SHP77 treated with DMSO at 0.1 percent for 48 hours (cell line): ENCODE results near the gene LMNB1.
"Not testable (repeated sequence)": the region's sequence is repeated elsewhere in the genome, so short reads cannot be mapped to it uniquely, and the experiment has no call there.

Source experiments
- DNase-seq: peaks from one replicate; lab custom pipeline; 2025; lab: John Stamatoyannopoulos, UW

LMNB1 gene

GRCh38 chr5:126826619-126827215 lies 49.8 kb downstream of the LMNB1 start:
- DNase-seq, result no peak

DNA sequence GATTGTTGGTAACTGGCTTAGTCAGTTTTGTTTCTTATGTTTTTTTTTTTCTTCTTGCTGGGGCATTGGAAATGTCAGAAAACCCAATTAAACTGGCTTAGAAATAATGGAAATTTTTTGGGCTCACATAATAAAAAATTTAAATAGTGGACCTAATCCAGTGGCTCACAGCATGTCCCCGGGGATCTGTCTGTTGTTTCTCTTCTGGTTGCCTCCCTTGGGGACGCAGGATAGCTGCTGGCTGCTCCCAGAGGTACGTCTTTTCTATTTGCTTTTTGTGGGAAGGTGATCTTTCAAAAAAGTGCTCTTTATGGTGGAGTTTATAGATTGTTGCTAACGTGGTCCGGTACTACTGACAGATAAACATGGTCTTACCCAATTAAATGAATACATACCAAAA lies 52.2 kb downstream of the LMNB1 start:
- DNase-seq, result no peak

- DNase-seq, result no peak
These were observed 53.1 kb downstream of the LMNB1 start for GRCh38 chr5:126830061-126830460.

DNA sequence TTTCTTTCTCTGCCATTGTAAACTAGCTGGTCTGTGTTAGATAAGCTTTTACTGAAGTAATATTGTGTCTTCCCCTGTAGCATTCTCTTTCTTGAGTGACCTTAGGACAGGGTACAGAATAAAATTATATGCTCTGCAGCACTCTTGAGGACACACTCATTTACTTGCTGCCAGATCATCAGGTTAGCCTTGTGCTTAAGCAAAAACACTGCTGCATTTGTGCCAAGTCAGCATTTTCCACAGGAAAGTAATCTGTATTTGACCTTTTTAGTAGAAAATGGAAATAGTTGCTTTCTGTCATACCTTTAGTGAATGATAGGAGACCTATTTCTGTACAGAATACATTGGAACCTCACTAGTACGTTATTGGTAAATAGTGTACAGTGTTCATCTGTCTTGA lies 54.2 kb downstream of the LMNB1 start:
- DNase-seq, result no peak

DNA sequence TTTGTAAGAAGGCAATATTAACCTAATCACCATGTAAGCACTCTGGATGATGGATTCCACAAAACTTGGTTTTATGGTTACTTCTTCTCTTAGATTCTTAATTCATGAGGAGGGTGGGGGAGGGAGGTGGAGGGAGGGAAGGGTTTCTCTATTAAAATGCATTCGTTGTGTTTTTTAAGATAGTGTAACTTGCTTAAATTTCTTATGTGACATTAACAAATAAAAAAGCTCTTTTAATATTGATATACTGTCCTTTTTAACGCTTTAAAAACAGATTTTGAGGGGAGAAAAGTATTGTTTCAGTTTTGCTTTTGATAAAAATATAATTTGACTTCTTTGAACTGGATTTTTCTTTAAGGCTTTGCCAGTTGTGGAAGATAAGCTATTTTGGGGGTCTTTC lies 59.8 kb downstream of the LMNB1 start:
- no peak for DNase-seq

GRCh38 chr5:126837242-126837641 lies 60.3 kb downstream of the LMNB1 start:
- DNase-seq, result no peak

- no peak for DNase-seq
These were observed 61.1 kb downstream of the LMNB1 start for GRCh38 chr5:126837906-126838539.

DNA sequence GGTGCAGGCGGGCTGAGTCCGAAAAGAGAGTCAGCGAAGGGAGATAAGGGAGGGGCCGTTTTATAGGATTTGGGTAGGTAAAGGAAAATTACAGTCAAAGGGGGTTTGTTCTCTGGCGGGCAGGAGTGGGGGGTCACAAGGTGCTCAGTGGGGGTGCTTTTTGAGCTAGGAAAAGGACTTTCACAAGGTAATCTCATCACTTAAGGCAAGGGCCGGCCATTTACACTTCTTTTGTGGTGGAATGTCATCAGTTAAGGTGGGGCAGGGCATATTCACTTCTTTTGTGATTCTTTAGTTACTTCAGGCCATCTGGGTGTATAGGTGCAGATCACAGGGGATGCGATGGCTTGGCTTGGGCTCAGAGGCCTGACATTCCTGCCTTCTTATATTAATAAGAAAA lies 62.5 kb downstream of the LMNB1 start:
- not testable (repeated sequence) for DNase-seq

DNA sequence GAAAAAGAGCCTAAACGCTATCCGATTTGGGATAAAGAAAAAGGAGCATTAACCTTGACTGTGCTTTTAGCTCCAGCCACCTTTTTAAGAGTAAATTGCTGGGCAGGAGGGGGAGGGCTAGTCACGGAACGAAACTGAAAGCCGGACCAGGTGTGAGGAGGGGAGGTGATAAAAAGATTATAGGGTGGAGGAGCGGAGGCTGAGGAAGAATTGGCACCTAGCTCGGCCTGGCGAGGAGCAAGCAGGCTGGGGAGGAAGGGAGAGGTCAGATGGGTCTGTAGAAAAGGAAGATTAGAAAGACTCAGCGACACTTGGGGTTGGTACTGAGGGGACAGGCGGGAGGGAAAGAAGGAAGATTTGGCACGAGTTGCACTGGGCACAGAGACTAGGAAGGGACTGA lies 66.4 kb downstream of the LMNB1 start:
- not testable (repeated sequence) for DNase-seq

DNA sequence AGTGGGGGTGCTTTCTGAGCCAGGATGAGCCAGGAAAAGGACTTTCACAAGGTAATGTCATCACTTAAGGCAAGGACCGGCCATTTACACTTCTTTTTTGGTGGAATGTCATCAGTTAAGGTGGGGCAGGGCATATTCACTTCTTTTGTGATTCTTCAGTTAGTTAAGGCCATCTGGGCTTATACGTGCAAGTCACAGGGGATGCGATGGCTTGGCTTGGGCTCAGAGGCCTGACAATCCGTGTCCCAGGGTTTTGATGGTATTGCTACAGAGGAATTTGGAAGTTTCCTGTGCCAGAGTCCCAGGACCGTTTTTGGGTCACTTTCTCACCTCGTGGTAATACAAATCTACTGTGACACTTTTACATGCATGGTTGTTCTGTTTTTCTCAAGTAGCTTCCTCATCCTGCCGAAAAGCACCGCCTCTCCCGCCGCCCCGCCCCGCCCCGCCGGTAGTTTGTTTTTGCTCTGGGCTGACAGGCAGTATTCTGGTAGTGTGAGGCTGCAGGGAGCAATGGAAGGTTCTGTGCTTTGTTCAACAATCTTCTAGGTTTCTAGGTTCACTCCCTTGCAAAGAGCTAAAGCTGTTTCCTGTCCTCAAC lies 68.6 kb downstream of the LMNB1 start:
- DNase-seq, result not testable (repeated sequence)

DNA sequence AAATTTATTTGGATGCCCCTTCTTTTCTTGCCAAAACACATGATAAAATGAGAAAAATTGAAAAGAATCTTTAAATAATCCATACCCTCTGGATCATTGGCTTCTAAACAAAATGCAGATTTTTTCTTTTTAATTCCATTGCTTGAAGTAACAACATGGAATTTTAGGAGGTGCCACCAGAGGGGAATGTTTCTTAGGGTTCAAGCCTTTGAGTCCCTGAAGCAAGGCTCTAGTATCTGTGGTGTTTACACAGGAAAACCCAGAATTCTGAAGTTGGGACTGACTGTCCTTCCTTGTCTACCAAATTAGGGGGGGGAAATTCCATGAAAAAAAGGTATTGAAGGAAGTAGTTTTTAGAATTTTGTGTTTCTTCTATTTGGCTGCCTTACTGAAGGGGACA lies 69.4 kb downstream of the LMNB1 start:
- DNase-seq, result no peak

DNA sequence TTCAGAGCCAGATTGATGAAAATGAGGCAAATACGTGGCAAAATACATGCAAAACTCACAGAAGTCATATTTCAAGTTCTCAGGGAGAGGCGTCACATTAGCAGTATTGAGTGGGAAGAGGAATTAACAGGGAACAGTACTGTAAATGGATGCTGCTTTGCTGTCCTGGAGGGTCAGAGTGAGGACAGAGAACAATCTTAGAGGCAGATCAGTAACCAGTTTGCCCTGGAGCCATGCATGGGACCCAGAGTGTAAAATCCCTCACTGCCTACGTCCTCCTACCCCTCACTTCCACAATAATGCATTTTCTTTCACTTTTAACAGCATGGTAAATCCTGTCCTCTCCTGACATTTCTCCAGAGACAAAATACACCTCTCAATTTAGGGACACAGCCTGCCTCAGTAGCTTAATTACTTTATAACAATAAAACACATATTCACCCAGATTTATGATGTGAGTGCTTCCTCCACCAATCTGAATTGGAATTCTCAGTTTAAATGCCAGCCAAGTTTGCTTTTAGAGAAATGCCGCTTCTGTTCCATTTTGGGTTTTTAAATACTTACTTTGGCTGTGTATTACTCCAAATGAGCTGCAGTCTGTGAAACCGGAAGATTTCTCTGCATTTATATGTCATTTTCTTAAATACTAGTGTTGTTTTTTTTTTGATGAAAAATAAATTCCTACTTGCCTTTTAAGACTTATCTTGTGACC lies 70.0 kb downstream of the LMNB1 start:
- no peak for DNase-seq

DNA sequence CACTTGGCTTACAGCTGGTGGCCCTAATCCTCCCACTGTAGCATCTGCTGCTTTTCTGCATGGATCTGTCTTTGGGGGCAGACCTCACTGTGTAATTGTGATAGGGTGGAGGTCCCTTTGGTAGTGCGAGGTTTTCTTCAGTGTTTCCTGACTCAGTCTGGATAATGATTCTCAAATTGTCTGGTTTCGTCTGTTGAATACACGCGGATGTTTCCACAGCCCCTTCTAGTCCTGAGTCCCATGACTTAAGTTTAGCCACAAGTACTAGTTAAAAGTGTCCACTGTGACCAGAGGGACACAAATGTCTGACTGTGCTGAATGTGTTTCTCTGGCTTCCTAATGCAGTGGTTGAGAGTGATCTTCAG lies 70.5 kb downstream of the LMNB1 start:
- DNase-seq, result no peak

GRCh38 chr5:126847826-126848251 lies 70.9 kb downstream of the LMNB1 start:
- no peak for DNase-seq

GRCh38 chr5:126848253-126848652 lies 71.3 kb downstream of the LMNB1 start:
- DNase-seq, result no peak

DNA sequence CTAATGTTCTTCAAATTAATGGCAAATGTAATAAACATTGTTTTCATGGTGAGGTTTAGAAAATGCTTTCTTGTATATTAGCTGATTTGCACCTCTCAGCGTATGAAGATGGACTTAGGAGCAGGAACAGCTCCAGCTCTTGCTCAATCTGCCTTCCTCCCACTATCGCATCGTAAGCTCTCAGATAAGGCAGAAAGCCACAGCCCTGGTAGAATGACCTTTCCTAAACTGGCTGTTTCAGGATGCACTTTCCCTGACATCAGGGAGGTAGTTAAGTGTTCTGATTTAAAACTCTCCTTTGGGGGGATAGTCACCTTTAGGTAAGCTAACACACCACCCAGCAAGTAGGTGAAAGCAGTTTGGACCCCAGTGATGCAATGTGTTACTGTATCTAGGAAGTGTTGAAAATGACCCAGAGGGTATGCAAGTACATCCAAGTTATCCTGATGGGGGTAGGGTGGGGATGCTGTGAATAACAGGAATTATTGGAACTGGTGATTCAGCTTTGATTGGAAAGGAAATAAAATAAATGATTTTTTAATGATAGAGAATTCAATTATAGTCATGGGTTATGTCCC lies 72.3 kb downstream of the LMNB1 start:
- DNase-seq, result no peak

GRCh38 chr5:126851501-126852011 lies 74.6 kb downstream of the LMNB1 start:
- DNase-seq, result no peak

GRCh38 chr5:126852091-126852571 lies 75.2 kb downstream of the LMNB1 start:
- no peak for DNase-seq

DNA sequence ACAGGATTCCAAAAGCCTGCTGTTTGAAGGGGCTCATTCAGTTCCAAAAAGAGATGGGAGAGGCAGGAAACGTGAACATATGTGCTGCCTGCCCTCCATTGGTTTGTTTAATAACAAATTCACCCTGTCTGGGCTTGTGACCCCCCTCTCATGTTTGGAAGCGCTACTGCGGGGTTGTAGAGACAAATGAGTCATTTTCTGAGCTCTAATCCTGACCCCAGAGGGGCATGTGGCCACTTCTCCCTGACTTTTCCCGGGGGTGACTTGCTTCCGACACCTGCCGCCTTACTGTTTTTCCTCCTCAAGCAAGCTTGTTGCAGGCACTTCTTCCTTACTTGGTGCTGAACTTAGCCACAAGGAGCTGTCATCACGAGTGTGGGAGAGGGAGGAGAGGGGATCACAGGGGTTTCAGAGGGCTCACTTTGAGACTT lies 75.9 kb downstream of the LMNB1 start:
- DNase-seq, result no peak

DNA sequence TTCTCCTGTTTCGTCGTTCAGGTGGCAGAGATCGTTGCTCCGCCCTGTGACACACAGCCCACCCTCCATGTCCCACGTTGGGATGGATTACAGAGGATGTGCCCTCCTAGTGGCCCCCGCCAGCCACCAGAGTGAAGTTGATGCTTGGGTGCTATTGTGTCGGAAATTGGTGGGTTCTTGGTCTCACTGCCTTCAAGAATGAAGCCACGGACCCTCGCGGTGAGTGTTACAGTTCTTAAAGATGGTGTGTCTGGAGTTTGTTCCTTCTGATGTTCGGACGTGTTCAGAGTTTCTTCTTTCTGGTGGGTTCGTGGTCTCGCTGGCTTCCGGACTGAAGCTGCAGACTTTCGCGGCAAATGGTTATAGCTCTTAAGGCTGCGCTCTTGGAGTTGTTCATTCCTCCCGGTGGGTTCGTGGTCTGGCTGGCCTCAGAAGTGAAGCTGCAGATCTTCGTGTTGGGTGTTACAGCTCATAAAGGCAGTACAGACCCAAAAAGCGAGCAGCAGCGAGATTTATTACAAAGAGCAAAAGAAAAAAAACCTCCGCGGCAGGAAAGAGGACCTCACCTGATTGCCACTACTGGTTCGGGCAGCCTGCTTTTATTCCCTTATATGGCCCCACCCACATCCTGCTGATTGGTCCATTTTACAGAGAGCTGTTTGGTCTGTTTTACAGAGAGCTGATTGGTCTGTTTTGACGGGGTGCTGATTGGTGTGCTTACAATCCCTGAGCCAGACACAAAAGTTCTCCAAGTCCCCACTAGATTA lies 76.8 kb downstream of the LMNB1 start:
- DNase-seq, result not testable (repeated sequence)

DNA sequence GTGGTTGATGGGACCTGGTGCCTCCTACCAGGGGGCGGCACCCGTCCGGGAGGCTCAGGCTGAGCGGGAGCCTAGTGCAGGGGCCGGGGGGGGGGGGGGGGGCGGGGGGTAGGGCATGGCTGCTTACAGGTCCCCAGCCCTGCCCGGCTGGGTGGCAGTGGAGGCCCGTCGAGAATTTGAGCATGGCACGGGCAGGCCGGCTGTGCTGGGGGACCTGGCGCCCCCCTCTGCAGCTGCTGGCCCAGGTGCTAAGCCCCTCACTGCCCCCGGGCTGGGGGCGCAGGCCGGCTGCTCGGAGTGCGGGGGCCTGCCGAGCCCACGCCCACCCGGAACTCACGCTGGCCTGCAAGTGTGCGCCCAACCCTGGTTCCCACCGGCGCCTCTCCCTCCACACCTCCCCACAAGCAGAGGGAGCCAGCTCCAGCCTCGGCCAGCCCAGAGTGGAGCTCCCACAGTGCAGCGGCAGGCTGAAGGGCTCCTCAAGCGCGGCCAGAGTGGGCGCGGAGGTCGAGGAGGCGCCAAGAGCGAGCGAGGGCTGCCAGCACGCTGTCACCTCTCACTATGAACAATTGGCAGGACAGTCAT lies 77.7 kb downstream of the LMNB1 start:
- DNase-seq, result no peak
